Retinal pigment epithelial cell (primary cell): ENCODE data around the gene FLYWCH2.

ENCODE experiments used
- DNase-seq: peaks from one replicate; pipeline ENCODE4 v3.0.0-alpha.2; 2010; ENCODE audit warnings: low read depth
- H3K4me3 ChIP-seq: 2 replicates; pipeline ENCODE4 v1.5.1; 2011; ENCODE audit warnings: mild to moderate bottlenecking, low read length, control low read depth, moderate library complexity
- CTCF ChIP-seq: conservative IDR thresholded peaks from 2 replicates; pipeline ENCODE4 v1.5.1; 2011; ENCODE audit warnings: low read depth, low read length, control low read depth, inconsistent platforms

The FLYWCH2 gene

GRCh38 chr16:2846511-2847310, 36.3 kb upstream of the FLYWCH2 start:
- DNase-seq = peak; percentile 83
- H3K4me3 ChIP-seq = no peak overlapping the region
- no peak for TF ChIP-seq CTCF

GRCh38 chr16:2848933-2849725, 33.9 kb upstream of the FLYWCH2 start:
- DNase-seq = no peak
- H3K4me3 ChIP-seq = no peak overlapping the region
- no peak for TF ChIP-seq CTCF

GRCh38 chr16:2852003-2852730, 30.8 kb upstream of the FLYWCH2 start:
- DNase-seq = no peak
- no peak for TF ChIP-seq CTCF
- H3K4me3 ChIP-seq = no peak overlapping the region

- no peak for DNase-seq
- TF ChIP-seq CTCF = no peak
- no peak overlapping the region for H3K4me3 ChIP-seq
Observed at GRCh38 chr16:2852731-2853507, 30.1 kb upstream of the FLYWCH2 start.

- no peak overlapping the region for H3K4me3 ChIP-seq
- DNase-seq = no peak
- TF ChIP-seq CTCF = no peak
Observed at GRCh38 chr16:2853531-2854073, 29.4 kb upstream of the FLYWCH2 start.

- TF ChIP-seq CTCF = peak; percentile 58
- no peak for DNase-seq
- no peak overlapping the region for H3K4me3 ChIP-seq
Observed at GRCh38 chr16:2854700-2855309, 28.2 kb upstream of the FLYWCH2 start.
